D341Med (cell line): ENCODE measurements around the gene AADACL4.
"Not testable (repeated sequence)": the region's sequence is repeated elsewhere in the genome, so short reads cannot be mapped to it uniquely, and the experiment has no call there.

Source experiments
- DNase-seq: peaks from one replicate; pipeline ENCODE4 v3.0.0; 2012; ENCODE audit warnings: low spot score

AADACL4 gene

DNA sequence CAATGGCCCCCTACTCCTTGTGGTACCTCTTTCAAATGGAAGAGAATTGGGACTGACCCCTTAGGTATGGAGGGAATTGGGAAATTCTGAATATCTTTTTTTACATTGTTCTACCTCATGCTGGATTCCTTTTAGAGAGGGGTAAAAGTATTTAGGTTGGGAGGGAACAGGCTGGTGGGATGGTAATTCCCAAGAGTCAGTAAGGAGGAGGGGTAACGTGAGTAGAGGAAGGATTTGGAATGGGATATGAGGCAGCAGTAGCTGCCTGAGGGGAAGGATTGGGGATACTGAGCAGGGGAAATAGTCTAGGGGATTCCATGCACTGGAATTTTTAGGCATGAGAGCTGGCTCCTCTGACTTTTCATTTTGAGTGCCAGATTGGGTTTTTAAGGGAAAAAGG is 68.2 kb downstream of the AADACL4 start:
- no peak for DNase-seq

DNA sequence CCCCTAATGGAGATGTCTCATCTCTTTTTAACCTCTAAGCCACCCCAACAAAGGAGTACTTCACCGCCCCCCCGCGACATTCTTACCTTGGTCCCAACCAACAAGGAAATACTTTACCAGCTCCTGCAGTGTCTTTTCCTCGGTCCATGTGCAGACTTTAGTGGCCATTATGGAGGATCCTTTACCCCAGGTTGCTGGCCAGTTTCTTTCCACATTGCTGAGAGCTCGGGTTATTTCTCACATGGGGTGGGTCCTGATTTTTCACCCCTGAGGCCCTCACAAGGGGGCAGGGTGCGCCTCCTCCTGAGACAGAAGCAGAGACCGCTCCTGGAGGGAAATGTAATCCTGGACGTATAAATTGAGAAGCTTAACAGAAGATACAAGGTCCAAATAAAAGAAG is 69.0 kb downstream of the AADACL4 start:
- no peak for DNase-seq

DNA sequence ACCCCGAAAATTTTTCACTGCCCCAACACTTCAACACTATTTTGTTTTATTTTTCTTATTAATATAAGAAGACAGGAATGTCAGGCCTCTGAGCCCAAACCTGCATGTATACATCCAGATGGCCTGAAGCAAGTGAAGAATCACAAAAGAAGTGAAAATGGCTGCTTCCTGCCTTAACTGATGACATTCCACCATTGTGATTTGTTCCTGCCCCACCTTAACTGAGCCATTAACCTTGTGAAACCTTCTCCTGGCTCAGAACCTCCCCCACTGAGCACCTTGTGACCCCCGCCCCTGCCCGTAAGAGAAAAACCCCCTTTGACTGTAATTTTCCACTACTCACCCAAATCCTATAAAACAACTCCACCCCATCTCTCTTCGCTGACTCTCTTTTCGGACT is 69.8 kb downstream of the AADACL4 start:
- not testable (repeated sequence) for DNase-seq

DNA sequence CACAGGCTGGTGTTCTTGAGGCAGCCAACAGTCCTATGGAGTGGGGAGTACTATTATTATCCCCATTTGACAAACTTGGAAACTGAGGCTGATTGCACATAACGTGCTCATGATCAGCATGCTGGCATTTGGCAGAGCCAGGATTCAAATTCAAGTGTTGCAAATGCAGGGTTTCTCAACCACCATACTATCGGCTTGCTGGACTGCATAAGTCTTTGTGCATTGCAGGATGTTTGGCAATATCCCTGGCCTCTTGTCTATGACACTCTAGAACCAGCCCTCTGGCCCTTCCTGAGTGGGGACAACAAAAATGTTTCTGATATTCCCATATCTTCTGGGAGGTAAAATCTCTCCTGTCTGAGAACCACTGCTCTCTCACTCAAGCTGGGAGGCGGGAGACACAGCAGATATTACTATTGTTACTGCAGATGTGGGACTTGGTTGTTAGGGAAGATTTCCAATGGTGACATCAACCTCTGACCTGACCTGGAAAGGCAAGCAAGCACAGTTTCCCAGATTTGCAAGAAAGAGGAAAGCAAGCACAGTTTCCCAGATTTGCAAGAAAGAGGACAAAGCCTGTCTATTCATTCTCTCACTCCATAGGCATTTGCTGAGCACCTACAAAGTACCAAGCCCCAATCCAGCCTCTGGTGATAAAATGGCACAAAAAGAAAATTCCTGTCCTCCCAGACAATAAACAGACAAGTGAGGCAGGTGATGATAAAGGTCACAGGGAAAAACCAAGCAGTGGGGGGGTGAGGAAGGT is 71.0 kb downstream of the AADACL4 start:
- no peak for DNase-seq

DNA sequence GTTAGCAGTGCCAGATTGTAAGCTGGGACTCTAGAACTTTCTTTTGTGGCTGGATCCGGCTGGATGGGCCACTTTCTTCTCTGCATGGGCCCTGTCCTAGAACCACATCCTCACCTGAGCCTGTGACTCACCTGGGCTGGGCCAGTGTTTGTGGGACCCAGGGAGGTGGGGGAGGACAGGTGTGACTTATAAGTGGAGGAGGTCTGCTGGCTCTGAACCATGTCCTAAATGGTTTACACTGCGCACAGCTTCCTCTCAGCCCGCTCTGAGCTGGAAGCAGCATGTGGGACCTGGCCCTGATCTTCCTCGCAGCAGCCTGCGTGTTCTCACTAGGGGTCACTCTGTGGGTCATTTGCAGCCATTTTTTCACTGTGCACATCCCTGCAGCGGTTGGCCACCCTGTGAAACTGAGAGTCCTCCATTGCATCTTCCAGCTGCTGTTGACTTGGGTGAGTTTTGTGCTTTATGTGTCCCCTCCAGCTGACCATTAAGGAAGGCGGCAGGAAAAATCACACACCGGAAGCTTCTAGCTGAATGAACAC is 72.1 kb downstream of the AADACL4 start, which contains the start of gene AADACL3:
Gene AADACL3 (plus strand): TSS at position 215 of the 542 bp plus-strand sequence. CDS start 67 bp downstream, at position 282.
- no peak for DNase-seq
